HUES6 (cell line): ENCODE measurements around the gene SPEG.

Experiments used
- H3K27ac ChIP-seq: 2 replicates; pipeline ENCODE4 v1.7.0; 2013; ENCODE audit warnings: low read depth, mild to moderate bottlenecking, low read length, inconsistent platforms
- H3K27me3 ChIP-seq: 2 replicates; pipeline ENCODE4 v1.6.1; 2013; ENCODE audit warnings: low read length; ENCODE audit not compliant: control insufficient read depth, insufficient read depth
- H3K36me3 ChIP-seq: 2 replicates; pipeline ENCODE4 v1.6.1; 2013; ENCODE audit warnings: low read length; ENCODE audit not compliant: control insufficient read depth, insufficient read depth
- H3K4me1 ChIP-seq: 2 replicates; pipeline ENCODE4 v1.6.1; 2013; ENCODE audit warnings: low read length; ENCODE audit not compliant: control insufficient read depth, insufficient read depth
- H3K4me3 ChIP-seq: 2 replicates; pipeline ENCODE4 v1.5.1; 2013; ENCODE audit warnings: low read depth, low read length
- H3K9ac ChIP-seq: one replicate; pipeline ENCODE4 v1.6.1; 2013; ENCODE audit warnings: mild to moderate bottlenecking, low read length
- H3K9me3 ChIP-seq: 2 replicates; pipeline ENCODE4 v1.6.1; 2013; ENCODE audit warnings: low read depth, low read length; ENCODE audit not compliant: control insufficient read depth, insufficient read depth

SPEG gene

DNA sequence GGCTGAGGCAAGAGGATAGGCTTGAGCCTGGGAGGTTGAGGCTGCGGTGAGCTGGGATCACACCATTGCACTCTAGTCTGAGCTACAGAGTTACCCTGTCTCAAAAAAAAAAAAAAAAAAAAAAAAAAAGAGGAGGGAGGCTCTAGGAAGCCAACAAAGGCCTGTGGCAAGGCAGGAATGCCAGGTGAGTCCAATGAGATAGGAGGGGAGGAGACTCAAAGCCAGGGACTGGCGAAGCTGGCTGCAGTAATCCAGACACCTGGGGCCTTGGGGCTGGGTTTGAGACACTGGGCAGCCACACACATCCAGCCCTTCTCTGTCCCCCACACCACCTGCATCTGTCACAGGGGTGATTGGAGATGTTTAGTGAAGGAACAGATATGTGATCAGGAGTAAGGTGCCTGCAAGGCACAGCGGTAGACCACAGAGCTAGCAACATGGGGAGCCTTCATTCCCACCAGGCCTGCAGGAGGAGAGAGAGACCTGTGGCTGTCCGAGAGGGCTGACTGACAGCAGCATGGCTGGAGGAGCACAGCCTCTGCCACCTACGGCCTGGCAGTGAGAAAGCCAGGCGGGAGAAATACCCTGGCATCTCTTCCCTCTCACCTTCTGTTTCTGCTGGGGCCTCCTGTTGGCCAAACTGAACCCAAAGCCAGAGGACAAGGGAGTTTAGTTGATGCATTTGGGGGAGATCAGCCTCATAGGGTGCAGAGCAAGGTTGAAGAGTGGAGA, 99.5 kb downstream of the SPEG start:
- Histone ChIP-seq H3K9ac (no peak overlapping the region), H3K27me3 (peaks cover 28% of the 10 kb centered on the region), H3K4me1 (peaks cover 34% of the 10 kb centered on the region), H3K9me3 (no peaks in the 10 kb centered on the region), H3K27ac (no peak overlapping the region), H3K4me3 (no peak overlapping the region), H3K36me3 (peaks cover 4% of the 10 kb centered on the region)

GRCh38 chr2:219536425-219536824, 101.8 kb downstream of the SPEG start:
- no peak overlapping the region for H3K9ac ChIP-seq

DNA sequence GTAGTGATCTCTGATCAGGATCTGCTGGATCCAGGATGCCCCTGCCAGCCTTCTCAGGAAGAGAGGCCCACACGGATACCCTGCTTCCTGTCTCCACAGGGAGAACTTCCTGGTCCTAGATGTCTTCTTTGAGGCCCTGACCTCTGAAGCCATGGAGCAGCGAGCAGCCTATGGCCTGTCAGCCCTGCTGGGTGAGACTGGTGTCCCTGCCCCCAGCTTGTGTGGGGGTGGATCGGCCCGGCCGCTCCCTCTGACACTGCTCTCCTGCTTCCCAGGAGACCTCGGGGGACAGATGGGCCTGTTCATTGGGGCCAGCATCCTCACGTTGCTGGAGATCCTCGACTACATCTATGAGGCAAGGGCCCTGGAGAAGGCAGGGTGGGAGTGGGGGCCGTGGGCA, 102.3 kb downstream of the SPEG start:
- H3K36me3 ChIP-seq: peaks cover 27% of the 10 kb centered on the region
- no peak overlapping the region for H3K9ac ChIP-seq
- H3K27me3 ChIP-seq: peaks cover 8% of the 10 kb centered on the region; the same call in 1 of the 2 replicates
- H3K4me1 ChIP-seq: peaks cover 25% of the 10 kb centered on the region
- no peak overlapping the region for H3K4me3 ChIP-seq
- no peaks in the 10 kb centered on the region for H3K9me3 ChIP-seq
- no peak overlapping the region for H3K27ac ChIP-seq

More at GRCh38 chr2:219536425-219536824, 101.8 kb downstream of the SPEG start:
- Histone ChIP-seq H3K4me3 (no peak overlapping the region), H3K36me3 (peaks cover 27% of the 10 kb centered on the region), H3K27ac (no peak overlapping the region), H3K9me3 (no peaks in the 10 kb centered on the region), H3K4me1 (peaks cover 23% of the 10 kb centered on the region), H3K27me3 (peaks cover 10% of the 10 kb centered on the region; the same call in 1 of the 2 replicates)

DNA sequence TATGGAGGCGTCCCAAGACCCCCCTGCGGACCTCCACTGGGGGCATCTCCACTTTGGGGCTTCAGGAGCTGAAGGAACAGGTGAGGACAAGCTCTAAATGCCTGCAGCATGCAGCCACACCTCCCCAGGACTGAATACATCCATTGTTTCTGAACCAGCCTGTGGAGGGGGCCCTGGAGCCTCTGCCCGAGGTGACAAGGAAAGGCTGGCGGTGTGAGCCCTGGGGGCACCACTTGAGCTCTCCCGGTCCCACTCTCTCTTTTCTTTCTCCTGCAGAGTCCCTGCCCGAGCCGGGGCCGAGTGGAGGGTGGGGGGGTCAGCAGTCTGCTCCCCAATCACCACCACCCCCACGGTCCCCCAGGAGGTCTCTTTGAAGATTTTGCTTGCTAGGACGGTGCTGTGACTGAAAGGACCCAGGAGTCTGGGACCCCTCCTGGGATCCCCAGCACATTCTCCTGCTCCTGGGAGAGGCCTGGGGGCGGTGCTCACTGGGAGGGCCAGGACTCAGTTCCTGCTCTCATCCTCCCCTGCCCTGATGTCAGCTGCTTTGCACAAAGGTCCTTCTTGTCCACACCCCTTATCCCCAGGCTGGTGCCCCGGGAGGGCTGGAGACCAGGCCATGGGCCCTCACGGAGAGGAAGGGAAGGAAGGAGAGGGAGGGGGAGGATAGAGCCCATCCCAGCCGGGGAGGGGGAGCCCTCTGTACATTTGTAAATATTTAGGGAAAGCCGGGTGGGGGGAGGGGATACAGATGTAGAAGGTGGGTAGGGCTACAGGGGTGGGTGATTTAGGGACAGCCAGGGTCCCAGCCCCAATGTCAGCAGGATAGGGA, 103.2 kb downstream of the SPEG start:
- no peak overlapping the region for H3K9ac ChIP-seq
- peak overlapping the region; percentile 29; the same call in 1 of the 2 replicates for H3K4me3 ChIP-seq

GRCh38 chr2:219538504-219538951, 103.9 kb downstream of the SPEG start:
- H3K9ac ChIP-seq: no peak overlapping the region
- H3K27ac ChIP-seq: no peak overlapping the region
- H3K27me3 ChIP-seq: no peaks in the 10 kb centered on the region
- H3K4me1 ChIP-seq: peaks cover 30% of the 10 kb centered on the region
- no peaks in the 10 kb centered on the region for H3K9me3 ChIP-seq
- peaks cover 27% of the 10 kb centered on the region for H3K36me3 ChIP-seq
- H3K4me3 ChIP-seq: no peak overlapping the region

More for the DNA sequence above, 103.2 kb downstream of the SPEG start:
- Histone ChIP-seq H3K27ac (no peak overlapping the region), H3K27me3 (0 out of 2 replicates have a peak, but pooled peaks cover 2% of the 10 kb centered on the region), H3K9me3 (no peaks in the 10 kb centered on the region), H3K36me3 (peaks cover 27% of the 10 kb centered on the region), H3K4me1 (peaks cover 30% of the 10 kb centered on the region)

DNA sequence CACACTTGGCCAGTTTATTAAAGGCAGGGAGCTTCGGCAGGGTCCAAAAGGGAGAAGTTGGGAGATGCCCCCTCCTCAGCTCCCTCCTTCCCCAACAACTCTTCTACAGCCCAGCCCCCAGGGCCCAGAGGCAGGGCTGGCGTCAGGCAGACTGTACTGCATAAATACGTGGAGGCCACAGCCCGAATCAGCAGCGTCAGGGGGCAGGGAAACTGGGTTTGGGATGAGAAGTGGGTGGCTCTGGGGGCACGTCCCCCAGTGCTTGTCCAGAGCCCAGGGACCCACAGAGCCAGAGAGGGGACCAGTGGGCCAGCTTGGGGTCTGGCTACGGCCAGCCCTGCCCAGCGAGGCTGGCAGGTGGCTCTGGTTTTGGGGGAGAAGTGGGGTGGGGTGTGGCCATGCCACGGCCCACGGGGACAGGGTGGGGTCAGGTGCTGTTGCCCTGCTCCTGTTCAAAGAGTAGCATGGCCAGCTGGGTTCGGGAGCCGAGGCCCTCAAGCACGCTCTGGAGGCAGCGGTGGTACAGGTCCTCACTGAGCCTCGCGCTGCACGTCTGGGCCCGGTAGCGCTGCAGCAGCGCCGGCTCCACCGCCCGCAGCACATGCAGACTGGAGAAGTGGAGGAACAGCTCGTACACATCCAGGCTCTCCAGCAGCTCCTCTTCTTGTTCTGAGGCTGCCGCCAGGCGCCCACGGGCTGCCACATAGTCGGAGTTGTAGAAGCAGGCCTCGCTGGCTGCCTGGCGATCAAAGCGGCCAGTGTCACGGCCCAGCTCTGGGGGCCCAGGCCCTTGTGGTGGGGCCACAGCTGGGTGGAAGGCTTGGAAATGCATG, 104.5 kb downstream of the SPEG start:
- Histone ChIP-seq H3K4me1 (peaks cover 30% of the 10 kb centered on the region), H3K36me3 (peaks cover 27% of the 10 kb centered on the region), H3K27me3 (peaks cover 3% of the 10 kb centered on the region; the same call in 1 of the 2 replicates), H3K27ac (no peak overlapping the region), H3K4me3 (no peak overlapping the region), H3K9me3 (no peaks in the 10 kb centered on the region), H3K9ac (no peak overlapping the region)

DNA sequence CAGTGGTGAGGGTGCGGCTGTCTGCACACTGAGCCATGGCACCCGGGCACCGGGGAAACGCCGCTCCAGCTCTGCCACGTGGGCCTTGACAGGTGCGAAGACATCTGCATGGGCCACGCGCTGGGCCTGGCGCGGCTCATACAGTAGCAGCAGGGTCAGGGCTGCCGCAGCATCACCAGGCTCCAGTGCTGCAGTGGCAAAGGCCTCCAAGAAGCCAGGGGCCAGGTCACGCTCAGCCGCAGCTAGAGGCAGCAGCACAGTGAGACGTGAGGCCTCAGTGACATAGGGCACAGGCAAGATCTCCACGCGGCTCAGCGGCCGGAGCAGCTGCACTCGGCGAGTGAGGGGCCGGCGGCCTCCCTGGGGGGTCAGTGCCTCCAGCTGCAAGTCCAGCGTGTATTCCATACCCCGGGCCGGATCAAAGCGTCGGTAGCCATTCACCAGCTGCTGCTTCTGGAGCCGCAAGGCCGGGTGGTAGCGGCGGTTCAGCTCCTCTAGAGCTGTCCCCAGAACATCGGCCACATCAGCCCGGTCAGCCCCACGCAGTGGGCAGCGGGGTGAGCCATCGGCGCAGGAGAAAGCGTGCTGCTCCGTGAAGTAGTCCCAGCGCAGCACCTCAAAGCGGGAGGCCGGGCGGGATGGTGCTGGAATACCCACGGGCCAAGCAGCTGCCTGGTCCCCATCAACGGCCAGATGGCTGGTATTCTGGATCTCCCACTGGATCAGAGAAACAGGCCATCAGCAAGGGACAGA, 105.5 kb downstream of the SPEG start:
- H3K36me3 ChIP-seq: peaks cover 27% of the 10 kb centered on the region
- no peak overlapping the region for H3K27ac ChIP-seq
- H3K27me3 ChIP-seq: peaks cover 12% of the 10 kb centered on the region
- no peaks in the 10 kb centered on the region for H3K9me3 ChIP-seq
- H3K4me1 ChIP-seq: peaks cover 34% of the 10 kb centered on the region
- no peak overlapping the region for H3K4me3 ChIP-seq
- no peak overlapping the region for H3K9ac ChIP-seq

GRCh38 chr2:219540784-219541504, 106.3 kb downstream of the SPEG start:
- H3K27ac ChIP-seq: no peak overlapping the region
- peaks cover 27% of the 10 kb centered on the region for H3K36me3 ChIP-seq
- H3K4me1 ChIP-seq: peaks cover 34% of the 10 kb centered on the region
- H3K27me3 ChIP-seq: peaks cover 21% of the 10 kb centered on the region
- 0 out of 2 replicates have a peak overlapping the region, but pooled peaks have one; percentile 91 for H3K4me3 ChIP-seq
- no peak overlapping the region for H3K9ac ChIP-seq
- no peaks in the 10 kb centered on the region for H3K9me3 ChIP-seq

DNA sequence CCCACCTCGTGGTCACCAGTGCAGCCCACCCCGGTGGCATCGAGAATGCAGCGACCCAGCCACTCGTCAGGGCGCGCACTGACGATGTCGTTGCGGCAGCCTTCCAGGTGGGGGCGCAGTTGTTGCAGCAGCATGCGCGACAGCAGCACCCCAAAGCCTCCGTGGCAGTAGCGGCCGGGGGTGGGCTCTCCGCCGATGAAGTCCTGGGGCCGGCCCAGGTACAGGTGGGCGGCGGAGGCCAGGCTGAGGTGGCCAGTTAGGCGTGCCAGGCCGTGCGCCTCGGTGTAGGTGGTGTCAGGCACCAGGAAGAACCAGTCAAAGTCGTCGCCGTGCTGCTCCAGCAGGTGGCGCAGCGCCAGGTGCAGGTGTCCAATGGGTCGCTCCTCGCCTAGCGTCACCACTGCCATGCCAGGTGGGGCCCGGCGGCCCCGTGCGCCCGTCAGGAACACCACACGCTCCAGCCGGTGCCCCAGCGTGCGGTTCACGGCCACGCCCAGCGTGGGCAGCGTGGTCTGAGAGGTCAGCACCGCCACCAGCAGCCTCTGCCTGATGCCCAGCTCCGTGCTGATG, 107.1 kb downstream of the SPEG start:
- H3K27ac ChIP-seq: no peak overlapping the region
- H3K9ac ChIP-seq: no peak overlapping the region

More for the DNA sequence above, 107.1 kb downstream of the SPEG start:
- peaks cover 34% of the 10 kb centered on the region for H3K4me1 ChIP-seq
- H3K9me3 ChIP-seq: no peaks in the 10 kb centered on the region
- H3K36me3 ChIP-seq: peaks cover 27% of the 10 kb centered on the region
- peak overlapping the region; percentile 91 for H3K4me3 ChIP-seq
- H3K27me3 ChIP-seq: peaks cover 26% of the 10 kb centered on the region
